ENCODE results near the gene CDH4.

Gene CDH4

DNA sequence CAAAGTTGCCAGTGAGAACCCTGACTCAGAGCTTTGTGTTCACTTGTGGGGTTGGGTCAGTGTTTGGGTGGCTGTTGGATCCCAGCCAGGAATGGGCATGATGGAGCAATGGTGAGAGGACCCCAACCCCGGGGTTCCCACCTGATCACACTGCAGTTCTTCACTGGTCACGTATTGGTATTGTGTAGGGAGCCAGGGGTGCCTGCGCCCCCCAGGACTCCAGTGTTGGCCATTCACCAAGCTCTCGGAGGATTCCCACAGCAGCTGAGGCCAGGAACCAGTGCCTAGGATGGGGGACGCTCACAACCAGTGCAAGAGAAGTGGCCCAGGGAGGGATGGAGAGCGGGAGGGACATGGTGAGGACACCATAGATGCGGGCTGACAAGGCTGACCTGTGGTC is 207.2 kb downstream of the CDH4 start:
- Histone ChIP-seq H3K4me3 (replicated peaks; ENCODE audit: insufficient read depth, low read length) (no peak overlapping the region), H3K27ac (replicated peaks) (no peak overlapping the region), H3K27me3 (ENCODE audit: insufficient read depth, poor library complexity, severe bottlenecking) (no peaks in the 10 kb centered on the region)
- DNase-seq (ENCODE audit: low read depth in 1 of 2, low spot score in 1 of 2), result no peak
- TF ChIP-seq, protein P1, sequence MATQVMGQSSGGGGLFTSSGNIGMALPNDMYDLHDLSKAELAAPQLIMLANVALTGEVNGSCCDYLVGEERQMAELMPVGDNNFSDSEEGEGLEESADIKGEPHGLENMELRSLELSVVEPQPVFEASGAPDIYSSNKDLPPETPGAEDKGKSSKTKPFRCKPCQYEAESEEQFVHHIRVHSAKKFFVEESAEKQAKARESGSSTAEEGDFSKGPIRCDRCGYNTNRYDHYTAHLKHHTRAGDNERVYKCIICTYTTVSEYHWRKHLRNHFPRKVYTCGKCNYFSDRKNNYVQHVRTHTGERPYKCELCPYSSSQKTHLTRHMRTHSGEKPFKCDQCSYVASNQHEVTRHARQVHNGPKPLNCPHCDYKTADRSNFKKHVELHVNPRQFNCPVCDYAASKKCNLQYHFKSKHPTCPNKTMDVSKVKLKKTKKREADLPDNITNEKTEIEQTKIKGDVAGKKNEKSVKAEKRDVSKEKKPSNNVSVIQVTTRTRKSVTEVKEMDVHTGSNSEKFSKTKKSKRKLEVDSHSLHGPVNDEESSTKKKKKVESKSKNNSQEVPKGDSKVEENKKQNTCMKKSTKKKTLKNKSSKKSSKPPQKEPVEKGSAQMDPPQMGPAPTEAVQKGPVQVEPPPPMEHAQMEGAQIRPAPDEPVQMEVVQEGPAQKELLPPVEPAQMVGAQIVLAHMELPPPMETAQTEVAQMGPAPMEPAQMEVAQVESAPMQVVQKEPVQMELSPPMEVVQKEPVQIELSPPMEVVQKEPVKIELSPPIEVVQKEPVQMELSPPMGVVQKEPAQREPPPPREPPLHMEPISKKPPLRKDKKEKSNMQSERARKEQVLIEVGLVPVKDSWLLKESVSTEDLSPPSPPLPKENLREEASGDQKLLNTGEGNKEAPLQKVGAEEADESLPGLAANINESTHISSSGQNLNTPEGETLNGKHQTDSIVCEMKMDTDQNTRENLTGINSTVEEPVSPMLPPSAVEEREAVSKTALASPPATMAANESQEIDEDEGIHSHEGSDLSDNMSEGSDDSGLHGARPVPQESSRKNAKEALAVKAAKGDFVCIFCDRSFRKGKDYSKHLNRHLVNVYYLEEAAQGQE (IDR thresholded peaks at IDR 0.05; ENCODE audit: insufficient replicate concordance, low read depth), result no peak
- TF ChIP-seq POLR2AphosphoS5 (IDR thresholded peaks at IDR 0.05; ENCODE audit: low read depth), result no peak
- TF ChIP-seq GABPA (IDR thresholded peaks at IDR 0.05; ENCODE audit: low read depth), result no peak
- TF ChIP-seq, protein P2, sequence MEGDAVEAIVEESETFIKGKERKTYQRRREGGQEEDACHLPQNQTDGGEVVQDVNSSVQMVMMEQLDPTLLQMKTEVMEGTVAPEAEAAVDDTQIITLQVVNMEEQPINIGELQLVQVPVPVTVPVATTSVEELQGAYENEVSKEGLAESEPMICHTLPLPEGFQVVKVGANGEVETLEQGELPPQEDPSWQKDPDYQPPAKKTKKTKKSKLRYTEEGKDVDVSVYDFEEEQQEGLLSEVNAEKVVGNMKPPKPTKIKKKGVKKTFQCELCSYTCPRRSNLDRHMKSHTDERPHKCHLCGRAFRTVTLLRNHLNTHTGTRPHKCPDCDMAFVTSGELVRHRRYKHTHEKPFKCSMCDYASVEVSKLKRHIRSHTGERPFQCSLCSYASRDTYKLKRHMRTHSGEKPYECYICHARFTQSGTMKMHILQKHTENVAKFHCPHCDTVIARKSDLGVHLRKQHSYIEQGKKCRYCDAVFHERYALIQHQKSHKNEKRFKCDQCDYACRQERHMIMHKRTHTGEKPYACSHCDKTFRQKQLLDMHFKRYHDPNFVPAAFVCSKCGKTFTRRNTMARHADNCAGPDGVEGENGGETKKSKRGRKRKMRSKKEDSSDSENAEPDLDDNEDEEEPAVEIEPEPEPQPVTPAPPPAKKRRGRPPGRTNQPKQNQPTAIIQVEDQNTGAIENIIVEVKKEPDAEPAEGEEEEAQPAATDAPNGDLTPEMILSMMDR (IDR thresholded peaks at IDR 0.05; ENCODE audit: insufficient read depth, low read length), result no peak
- TF ChIP-seq SPI1 (IDR thresholded peaks at IDR 0.05; ENCODE audit: borderline replicate concordance, low read depth), result no peak

DNA sequence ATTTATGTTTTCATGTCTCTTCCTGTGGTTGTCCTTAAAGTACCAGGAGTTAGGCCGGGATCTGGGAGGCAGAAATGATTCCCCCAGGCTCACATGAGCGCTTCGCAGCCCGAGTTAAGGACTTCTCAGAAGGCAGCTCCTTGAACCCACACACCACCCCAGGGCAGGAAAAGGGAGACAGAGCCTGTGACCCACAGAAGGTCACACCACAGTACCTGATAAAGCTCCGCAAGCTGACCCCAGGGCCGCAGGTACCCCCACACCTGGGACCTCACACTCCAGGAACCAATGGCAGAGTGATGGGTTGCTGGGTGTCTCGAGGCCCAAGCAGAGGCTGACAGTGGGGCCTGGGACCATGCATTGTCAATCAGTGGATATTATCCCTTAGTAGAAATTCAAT is 207.6 kb downstream of the CDH4 start:
- Histone ChIP-seq H3K27ac (replicated peaks) (no peak overlapping the region), H3K27me3 (ENCODE audit: insufficient read depth, poor library complexity, severe bottlenecking) (no peaks in the 10 kb centered on the region), H3K4me3 (replicated peaks; ENCODE audit: insufficient read depth, low read length) (no peak overlapping the region)
- TF ChIP-seq POLR2AphosphoS5 (IDR thresholded peaks at IDR 0.05; ENCODE audit: low read depth) (no peak), GABPA (IDR thresholded peaks at IDR 0.05; ENCODE audit: low read depth) (no peak)
- DNase-seq (ENCODE audit: low read depth in 1 of 2, low spot score in 1 of 2), result no peak

DNA sequence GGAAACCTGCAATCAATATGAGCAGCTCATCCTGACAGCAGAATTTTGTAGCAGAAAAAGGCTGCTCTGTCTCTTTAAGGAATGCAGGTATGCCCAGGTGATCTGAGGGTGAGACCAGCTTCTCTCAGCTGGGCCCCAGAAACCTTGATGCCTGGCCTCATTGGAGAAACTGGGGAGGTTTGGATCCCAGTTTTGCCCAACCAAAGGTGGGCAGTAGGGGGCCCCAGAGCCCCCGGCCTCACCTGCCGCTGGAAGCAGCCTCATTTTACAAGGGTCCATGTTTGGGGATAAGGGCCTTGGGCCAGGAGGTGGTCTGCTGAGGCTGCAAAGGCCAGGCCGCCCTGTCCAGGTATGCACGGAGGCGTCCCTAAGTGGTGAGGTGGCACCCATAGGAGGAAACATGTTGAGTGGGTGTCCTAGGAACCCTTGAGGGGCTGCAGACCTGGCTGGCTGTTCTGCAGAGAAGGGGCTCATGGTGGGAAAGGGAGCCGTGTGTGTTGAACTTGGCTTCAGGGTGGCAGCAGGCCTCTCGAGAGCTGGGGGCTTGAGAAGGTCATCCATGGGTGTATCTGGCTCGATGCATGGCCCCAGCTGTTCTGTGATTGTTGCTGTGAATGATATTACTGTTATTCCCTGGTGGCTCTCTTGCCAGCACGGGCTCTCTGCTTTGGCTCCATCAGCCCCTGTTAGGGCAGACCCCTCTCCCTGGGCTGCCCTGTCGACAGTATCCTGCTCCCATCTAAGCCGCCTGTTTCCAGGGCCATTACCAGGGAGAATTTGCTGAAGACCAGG is 208.4 kb downstream of the CDH4 start:
- no peak for DNase-seq (ENCODE audit: low read depth in 1 of 2, low spot score in 1 of 2)
- Histone ChIP-seq H3K27ac (replicated peaks) (no peak overlapping the region), H3K4me3 (replicated peaks; ENCODE audit: insufficient read depth, low read length) (no peak overlapping the region), H3K27me3 (ENCODE audit: insufficient read depth, poor library complexity, severe bottlenecking) (no peaks in the 10 kb centered on the region)
- no peak for TF ChIP-seq POLR2AphosphoS5 (IDR thresholded peaks at IDR 0.05; ENCODE audit: low read depth)
- TF ChIP-seq SPI1 (IDR thresholded peaks at IDR 0.05; ENCODE audit: borderline replicate concordance, low read depth), result no peak
- TF ChIP-seq GABPA (IDR thresholded peaks at IDR 0.05; ENCODE audit: low read depth), result no peak
- TF ChIP-seq, protein P1 (IDR thresholded peaks at IDR 0.05; ENCODE audit: insufficient replicate concordance, low read depth), result no peak
- TF ChIP-seq, protein P2 (IDR thresholded peaks at IDR 0.05; ENCODE audit: insufficient read depth, low read length), result no peak

DNA sequence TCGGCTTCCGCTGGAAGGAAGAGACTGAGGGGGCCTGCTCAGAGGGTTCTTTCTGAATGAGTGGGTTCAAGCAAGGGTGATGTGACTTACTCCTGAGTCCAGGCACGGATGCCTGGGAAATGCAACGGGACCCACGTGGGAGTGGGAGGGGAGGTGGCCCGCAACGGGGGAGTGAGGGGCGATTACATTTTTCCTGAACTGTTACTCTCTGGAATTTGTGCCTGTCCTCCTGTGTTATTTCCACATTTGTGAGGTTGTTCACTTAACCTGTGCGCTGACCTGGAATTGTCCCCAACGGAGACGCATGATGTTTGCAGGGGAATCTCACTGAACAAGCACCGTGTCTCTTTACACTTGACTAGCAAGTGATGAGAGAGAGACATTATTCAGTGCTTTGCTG is 209.4 kb downstream of the CDH4 start:
- Histone ChIP-seq H3K27ac (replicated peaks) (no peak overlapping the region), H3K4me3 (replicated peaks; ENCODE audit: insufficient read depth, low read length) (no peak overlapping the region), H3K27me3 (ENCODE audit: insufficient read depth, poor library complexity, severe bottlenecking) (no peaks in the 10 kb centered on the region)
- no peak for DNase-seq (ENCODE audit: low read depth in 1 of 2, low spot score in 1 of 2)
- TF ChIP-seq, protein P1 (IDR thresholded peaks at IDR 0.05; ENCODE audit: insufficient replicate concordance, low read depth), result no peak
- TF ChIP-seq, protein P2 (IDR thresholded peaks at IDR 0.05; ENCODE audit: insufficient read depth, low read length), result no peak
